HG03196 (cell line): ENCODE data around the gene NUDT12.
A peak's percentile ranks its signal among the peaks of the same experiment; 100 is the strongest.

Experiments
- ATAC-seq: cut with Tn5 transposase; IDR thresholded peaks from one replicate; pipeline ENCODE4 v1.9.1; 2021; ENCODE audit not compliant: unreplicated experiment

The NUDT12 gene

DNA sequence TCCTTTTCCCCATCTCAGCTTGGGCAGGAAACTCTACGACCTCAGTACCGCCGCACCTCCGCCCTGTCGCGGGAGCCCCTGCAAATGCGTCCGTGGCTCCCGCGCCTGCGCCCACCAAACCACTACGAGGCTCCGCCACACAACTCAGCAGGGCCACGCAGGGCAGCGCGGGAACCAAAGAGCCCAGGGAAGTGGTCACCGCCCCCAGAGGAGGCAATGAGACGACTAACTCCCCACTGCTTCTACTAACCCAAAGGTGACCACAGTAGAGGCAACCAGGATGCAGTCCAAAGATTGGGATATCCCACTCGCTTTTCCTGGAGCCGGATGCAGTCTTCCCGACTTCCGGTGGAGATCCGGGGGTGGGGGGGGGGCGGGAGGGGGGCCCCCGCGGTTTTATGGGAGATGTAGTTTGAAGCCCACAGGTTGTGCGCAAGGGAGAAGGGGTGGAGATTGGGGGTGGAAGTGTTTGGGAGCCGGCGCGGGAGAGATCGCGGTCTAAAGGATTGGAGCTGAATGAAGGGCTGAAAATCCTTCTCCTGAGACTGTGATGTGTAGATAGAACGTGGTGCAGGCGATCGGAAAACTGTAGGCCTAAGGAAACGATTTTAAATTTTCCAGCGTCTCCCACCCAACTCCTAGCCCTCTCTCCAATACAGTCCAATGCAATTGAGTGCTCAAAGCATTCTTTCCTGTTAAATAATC, at the start of gene NUDT12:
TSS of gene NUDT12 (minus strand) at position 337 of the 705 bp plus-strand sequence. CDS start 2,541 bp downstream, outside the sequence.
- peak; percentile 97 for ATAC-seq

GRCh38 chr5:103607346-103607745, 44.8 kb upstream of the NUDT12 start:
- ATAC-seq, result no peak

DNA sequence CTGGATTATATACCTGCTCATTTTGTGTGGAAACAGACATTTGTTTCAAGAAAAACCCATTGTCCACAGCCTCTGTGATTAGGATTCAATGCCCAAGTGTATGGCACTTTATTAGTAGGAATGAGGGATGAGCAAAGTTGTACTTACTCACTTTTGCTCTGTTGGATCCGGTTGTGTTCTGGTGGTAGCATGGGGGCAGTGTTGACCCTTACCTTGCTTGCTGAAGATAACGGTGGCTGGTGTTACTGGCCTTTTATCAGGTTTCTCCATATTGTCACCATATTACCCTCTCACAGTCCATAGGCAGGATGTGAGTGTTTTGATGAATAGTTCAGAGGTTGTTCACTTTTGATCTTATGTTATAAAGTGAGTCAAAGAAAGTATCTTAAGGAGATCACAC, 42.7 kb upstream of the NUDT12 start:
- ATAC-seq, result no peak

GRCh38 chr5:103602438-103602837, 39.8 kb upstream of the NUDT12 start:
- no peak for ATAC-seq

DNA sequence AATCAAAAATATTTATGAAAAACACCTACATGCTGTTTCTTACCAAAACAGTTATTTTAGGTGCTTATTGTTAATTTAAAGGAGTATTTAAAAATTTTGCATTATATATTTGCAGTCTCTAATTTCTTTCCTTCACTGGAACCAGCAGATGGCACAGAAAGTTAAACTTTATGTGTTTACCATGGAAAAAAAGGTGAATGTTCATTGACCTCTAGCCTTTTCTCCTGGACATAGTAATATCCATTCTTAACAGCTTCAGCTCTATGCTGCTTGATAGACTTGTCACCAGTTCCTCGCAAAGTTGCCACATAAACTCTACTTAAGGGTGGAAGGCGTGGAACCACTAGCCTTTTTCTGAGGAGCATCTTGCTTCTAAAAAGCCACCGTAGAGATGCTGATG, 38.7 kb upstream of the NUDT12 start:
- ATAC-seq, result no peak

DNA sequence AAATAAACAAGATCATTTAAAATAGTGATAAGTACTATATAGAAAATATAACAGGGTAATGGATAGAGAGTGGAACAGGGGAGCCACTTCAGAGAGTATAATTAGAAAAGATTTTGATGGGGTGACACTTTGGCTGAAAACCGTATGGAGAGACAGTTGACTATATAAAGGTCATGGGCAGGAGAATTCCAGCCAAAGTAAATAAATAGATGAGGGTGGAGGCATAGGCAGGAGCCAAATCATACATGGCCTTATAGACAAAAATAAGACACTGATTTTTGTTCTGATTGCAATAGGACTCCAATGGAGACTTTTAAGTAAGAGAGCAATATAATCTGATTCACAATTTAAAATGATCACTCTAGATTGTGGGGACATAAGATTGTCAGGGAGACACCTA, 37.5 kb upstream of the NUDT12 start:
- no peak for ATAC-seq

DNA sequence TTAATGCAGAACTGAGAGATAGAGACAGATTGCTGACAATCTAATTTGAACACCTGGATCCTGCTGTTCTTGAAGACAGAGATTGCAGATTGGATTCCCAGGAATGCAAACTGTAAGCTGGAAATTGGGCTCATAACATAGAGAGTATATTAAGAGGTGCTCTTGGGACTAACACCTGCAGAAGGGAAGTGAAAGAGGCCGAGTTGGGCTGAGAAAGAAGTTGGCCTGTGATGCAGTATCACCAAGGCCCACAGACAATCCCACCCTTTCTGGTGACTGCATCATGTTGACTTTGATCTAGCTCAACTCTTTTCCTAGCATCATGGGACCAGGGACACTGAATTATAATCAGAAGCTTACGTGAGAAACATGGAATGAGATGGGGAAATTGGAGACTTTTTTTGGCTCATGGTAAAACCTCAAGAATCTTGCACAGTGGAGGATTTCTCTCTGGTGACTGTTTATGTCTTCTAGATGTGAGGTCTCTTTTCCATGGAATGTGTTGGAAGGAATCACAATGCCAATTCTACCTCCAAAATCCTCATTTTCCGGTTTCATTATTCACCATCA, 36.5 kb upstream of the NUDT12 start:
- no peak for ATAC-seq

GRCh38 chr5:103590221-103590620, 27.6 kb upstream of the NUDT12 start:
- ATAC-seq, result no peak

DNA sequence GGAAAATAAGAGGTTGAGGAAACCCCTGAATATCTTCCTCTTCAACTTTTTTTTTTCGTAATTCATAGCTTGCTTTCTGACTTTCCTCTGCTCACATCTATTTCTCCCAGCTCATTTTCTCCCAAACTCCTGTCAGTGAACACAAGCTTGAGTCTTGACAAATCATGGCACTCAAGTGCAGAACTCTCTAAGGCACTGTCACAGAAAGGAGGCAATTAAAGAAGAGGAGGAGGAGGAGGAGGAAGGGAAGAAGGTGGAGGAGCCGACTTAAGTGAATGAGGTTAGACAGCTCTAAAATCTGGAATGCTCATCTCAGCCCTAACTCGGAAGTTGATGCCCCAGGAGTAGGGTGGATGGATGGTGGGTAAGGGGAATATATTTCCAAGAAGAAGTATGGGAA, 27.2 kb upstream of the NUDT12 start:
- ATAC-seq, result no peak

GRCh38 chr5:103589357-103589756, 26.8 kb upstream of the NUDT12 start:
- ATAC-seq, result no peak

DNA sequence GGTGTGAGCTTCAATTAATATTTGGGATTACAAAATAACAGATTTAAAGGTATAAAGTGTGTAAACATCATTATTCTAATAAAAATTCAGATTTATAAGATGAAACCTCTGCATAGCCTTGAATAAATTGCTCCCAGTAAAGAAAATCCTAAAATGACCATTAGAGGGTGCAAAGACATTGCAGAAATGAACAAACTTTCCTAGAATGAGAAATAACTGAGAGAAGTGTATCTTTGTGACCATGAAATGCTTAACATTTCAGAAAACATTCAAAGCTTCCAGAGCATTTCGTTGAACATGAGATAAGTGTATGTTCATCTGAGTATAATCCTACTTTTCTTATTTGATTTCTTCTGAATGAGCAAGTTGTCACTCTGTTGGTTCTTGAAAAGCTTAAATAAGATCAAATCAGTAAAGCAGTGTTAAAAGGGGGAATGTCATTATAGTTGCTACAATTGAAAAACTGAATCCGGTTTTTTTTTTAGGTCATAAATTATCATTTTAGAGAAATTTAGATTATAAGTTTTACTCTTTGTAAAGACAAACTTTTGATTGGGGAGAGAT, 24.7 kb upstream of the NUDT12 start:
- ATAC-seq, result no peak

DNA sequence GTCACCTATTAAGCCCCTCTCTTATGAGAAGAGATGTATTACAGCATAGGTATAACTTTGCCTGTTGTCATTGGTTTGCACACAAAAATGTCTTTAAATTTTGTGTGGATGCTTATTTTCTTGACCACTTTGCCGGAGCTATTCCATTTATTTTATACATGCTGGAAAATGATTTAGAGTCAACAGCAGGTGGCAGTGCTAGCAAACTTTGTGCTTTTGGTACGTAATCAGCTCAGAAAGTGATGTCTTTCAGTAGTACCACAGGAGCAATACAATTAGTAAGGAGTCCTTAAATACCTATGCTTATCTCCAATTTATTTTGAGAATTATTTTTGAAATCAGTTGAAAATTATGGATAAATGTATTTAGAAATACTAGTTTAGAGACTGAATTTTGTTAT, 19.8 kb upstream of the NUDT12 start:
- ATAC-seq, result no peak

GRCh38 chr5:103573411-103573810, 10.8 kb upstream of the NUDT12 start:
- no peak for ATAC-seq

- ATAC-seq, result no peak
These were observed 9.9 kb upstream of the NUDT12 start for GRCh38 chr5:103572454-103572853.

GRCh38 chr5:103571730-103572129, 9.1 kb upstream of the NUDT12 start:
- ATAC-seq, result no peak

DNA sequence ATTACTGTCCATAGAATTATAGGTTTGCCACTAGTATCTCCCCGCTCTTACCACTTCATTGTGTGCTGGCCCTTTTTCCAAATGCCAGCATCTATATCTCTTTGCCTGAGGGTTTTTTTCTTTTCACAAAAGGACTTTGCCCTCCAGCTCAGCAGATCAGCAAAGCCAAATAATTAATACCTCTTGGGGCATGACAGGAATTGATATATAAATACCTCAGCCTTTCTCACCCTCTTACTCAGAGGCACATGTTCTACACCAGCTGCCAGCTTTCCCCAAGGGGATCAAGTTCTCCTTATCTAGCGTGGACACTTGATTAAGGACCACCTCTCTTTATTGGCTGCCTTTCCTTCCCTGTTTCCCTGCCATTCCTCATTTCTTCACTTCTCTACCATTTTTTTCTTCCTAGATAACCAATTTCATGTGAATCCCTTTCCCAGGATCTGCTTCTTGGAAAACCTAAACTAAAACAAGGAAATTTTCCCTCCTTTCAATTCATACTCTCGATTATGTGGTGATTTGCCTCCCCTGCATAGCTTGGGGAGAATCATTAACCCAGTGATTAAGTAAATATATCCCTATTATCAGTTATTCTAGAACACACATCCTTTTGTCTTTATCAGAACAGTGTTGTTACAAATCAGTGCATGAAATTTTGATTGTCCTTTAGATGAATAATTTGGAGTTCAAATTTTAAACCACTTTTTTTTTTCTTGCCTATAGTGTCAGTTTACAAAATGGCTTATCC, 6.9 kb upstream of the NUDT12 start:
- no peak for ATAC-seq

DNA sequence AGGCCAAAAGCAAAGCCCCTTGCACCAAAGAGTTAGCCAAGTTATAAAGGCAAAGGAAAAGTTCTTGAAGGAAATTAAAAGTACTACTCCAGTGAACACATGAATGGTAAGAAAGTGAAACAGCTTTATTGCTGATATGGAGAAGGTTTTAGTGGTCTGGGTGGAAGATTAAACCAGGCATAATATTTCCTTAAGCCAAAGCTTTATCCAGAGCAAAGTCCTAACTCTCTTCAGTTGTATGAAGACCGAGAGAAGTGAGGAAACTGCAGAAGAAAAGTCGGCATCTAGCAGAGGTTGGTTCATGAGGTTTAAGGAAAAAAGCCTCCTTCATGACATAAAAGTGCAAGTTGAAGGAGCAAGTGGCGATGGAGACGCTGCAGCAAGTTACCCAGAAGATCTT, 3.1 kb upstream of the NUDT12 start:
- ATAC-seq, result no peak

GRCh38 chr5:103561685-103562452, 720 bp downstream of the NUDT12 start:
- ATAC-seq, result peak; percentile 39

- no peak for ATAC-seq
These were observed 1.8 kb downstream of the NUDT12 start for GRCh38 chr5:103560826-103561225.

GRCh38 chr5:103546858-103547257, 15.7 kb downstream of the NUDT12 start:
- no peak for ATAC-seq

DNA sequence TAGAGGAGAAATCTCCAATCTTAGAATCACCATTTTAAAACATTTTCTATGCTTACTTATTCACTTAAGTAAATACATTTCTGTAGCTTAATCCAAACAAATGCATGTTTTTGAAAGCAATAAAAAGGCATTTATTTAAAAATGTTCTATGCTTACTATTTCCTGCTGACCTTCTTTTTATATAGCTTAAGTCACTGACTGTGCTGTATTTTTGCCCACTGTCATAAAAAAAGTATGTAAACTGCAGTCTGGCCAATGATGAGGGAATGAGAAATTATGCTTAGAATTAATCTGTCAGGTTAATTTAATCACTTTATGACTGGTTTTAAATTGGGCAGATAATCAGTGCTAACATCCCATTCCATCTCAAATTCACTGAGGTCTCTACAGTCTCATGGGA, 20.1 kb downstream of the NUDT12 start:
- ATAC-seq, result no peak
